GM21526 (cell line): ENCODE data around the gene NPIPB13.
"Not testable (repeated sequence)": the region's sequence is repeated elsewhere in the genome, so short reads cannot be mapped to it uniquely, and the experiment has no call there.

Experiments used
- ATAC-seq: cut with Tn5 transposase; IDR thresholded peaks from one replicate; pipeline ENCODE4 v1.9.1; 2021; ENCODE audit warnings: moderate library complexity; ENCODE audit not compliant: unreplicated experiment, low FRiP score

NPIPB13 gene

DNA sequence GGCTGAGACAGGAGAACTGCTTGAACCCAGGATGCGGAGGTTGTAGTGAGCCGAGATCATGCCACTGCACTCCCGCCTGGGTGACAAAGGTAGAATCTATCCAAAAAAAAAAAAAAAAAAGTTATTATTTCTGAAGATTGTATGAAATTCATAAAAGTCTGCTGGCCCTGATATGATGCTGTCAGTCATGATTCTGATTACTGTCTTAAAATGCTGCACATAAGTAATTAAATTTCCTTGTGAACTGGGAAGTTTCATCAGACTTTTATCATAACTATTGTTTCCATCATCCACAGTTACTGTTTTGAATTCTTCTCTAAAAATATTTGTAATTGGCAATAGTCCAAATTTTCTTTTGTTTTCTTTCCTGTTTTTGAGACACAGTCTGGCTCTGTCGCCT lies at the start of gene NPIPB13:
NPIPB13 (minus strand) TSS at position 101 of the 400 bp plus-strand sequence. CDS start 2,906 bp downstream, outside the sequence.
- not testable (repeated sequence) for ATAC-seq

DNA sequence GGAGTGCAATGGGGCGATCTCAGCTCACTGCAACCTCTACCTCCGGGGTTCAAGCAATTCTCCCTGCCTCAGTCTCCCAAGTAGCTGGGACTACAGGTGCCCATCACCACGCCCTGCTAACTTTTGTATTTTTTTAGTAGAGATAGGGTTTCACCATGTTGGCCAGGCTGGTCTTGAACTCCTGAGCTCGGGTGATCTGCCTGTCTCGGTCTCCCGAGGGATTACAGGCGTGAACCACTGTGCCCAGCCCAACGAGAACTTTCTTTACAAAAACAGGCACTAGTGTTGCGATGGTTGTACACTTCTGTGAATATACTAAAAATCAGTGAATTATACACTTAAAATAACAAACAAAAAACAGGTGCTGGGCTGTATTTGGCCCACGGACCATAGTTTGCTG lies 34.1 kb upstream of the NPIPB13 start:
- ATAC-seq: not testable (repeated sequence)

DNA sequence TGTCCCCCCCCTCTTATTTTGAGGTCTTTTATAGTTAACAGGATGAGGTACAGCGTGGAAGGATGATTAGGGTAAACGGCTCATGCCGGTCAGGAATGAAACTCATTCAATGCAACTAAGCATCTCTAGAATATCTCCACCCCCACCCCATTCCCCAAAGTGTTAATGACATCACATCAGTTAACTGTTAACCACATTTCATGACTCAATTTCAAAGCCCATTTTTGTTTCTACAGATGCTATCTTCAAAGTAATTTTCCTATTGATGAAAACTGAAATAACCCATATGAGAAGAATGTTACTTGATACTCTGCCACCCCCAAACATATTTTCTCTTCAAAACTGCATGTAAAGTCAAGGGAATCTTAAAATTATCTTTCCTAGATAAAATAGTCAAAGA lies 30.2 kb upstream of the NPIPB13 start:
- not testable (repeated sequence) for ATAC-seq

DNA sequence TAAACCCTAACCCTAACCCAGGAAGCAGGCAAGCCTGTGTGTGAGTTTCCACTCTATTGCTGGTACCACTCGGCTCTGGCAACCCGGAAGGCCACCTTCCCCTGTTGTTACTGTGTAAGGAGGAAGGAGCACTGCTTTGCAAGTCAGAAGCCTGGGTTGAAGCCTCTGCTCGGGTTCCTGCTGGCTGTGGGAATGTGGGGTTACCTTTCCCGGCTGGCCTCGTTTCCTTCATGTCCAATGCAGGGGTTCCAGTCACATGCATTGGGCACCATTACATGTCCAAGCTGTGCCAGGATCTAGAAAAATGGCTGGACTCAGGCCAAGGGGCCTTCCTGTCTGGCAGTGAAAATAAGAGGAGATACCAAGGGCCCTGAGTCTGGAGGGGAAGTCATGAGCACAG lies 31.2 kb downstream of the NPIPB13 start:
- not testable (repeated sequence) for ATAC-seq

DNA sequence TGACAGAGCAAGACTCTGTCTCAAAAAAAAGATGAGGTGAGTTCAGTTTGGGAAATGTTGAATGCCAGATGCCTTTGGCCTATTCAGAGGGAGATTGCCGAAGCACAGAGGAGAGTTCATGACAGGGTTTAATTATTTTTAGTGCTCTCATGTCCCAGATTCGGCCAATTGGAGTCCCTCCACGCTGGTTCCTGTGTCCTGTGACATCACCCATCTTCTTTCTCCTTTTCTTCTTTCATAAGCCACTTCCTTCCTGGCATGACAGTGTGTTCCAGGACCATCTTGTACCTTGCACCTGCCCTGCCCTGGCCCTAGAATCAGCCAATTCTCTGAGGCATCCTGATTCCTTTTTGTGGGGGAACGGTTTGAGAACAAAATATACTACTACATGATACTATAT lies 36.9 kb downstream of the NPIPB13 start:
- ATAC-seq: not testable (repeated sequence)

DNA sequence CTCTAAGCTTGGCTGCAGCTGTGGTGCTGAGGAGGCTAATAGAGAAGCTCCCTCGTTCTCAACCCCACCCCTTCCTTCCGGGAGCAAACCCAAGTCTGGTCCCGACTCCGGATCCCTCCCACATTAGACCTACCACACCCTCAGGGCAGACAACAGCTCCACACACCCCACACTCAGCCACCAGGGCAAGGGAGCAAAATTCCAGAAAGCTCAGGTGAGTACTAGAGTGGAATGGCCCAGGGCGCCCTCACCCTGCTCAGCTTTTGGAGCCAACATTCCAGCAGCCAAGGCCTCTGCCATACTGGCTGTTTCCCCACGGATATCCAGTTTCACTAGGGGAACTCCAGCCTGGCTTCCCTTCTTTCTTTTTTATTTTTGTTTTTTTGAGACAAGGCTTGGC lies 39.2 kb downstream of the NPIPB13 start:
- ATAC-seq: not testable (repeated sequence)

DNA sequence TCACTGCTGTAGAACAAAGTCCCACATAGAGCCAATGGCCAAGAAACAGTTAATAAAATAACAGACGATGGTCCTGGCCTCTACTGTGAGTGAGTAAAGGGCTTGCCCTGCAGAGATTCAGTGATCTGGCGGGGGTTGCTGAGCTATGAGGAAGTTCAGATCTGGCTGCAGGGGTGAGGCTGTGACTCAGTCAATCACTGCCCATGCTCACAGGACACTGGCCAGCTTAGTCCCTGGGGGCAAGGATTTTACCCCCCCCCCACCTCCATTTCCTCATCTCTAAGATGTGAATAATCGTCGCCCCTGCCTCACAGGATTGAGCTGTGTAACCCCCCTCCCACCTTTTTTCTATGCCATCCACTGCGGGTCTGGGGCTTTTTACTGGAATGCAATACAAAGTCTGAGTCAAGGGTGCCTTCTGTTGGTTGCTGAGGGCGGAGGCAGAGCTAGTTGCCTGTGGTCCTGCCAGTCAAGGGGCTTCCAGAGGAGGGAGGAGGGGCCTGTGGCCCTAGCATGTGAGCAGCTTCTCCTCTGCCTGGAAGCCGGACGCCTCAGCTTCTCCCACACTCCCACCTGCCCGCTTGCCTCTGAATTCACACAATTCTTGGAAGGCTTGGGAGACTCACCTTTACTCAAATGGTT lies 41.1 kb downstream of the NPIPB13 start:
- not testable (repeated sequence) for ATAC-seq

DNA sequence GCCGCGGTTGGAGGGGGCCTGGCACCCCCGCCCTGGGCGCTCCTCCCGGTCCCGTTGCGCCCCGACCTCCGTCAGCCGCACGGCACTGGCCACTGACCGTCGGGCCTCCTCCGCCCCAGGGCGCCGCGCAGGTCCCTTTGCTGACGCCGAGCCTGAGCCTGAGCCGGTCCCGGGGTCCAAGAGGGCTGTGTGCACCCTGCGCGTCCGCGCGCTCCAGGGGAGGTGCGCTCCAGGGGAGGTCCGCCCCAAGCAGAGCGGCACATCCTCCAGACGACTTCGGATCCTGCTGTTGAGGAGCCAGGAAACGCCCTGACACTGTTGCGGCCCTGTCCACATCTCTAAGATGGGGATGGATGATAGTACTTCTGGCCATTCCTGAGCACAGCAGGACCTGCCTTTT lies 42.0 kb downstream of the NPIPB13 start:
- ATAC-seq: not testable (repeated sequence)

DNA sequence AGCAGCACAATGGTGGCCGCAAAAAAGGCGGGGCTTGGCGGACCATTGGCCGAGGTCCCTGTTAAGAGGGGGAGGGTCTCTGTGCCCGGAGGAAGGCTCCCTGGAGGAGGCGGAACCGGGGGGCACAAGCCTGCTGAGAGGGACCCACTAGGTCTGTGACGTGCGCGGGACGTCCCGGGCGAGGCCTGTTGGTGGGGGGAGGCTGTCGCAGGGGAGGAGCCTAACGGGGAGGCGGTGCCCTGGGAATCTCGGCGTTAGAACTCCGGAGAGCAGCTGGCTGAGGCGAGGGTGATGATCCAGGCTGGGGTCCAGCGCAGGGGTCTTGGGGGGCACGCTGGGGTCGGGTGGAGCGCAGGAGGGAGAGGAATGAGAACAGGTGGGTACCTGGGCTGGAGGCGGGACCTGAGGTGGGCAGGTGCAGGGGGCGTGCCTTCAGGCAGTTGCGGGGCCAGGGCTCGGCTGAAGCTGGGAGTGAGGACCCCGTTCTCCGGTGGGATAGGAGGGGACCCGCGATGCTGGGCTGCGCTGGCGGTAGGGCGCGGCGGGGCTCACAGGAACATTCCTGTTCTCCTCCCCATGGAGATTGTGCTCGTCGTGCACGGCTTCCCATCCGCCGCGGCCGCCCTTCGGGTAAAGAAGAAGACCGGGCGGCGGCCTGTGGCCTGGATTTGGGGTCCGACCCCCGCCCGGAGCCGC lies 42.6 kb downstream of the NPIPB13 start:
- ATAC-seq: not testable (repeated sequence)

DNA sequence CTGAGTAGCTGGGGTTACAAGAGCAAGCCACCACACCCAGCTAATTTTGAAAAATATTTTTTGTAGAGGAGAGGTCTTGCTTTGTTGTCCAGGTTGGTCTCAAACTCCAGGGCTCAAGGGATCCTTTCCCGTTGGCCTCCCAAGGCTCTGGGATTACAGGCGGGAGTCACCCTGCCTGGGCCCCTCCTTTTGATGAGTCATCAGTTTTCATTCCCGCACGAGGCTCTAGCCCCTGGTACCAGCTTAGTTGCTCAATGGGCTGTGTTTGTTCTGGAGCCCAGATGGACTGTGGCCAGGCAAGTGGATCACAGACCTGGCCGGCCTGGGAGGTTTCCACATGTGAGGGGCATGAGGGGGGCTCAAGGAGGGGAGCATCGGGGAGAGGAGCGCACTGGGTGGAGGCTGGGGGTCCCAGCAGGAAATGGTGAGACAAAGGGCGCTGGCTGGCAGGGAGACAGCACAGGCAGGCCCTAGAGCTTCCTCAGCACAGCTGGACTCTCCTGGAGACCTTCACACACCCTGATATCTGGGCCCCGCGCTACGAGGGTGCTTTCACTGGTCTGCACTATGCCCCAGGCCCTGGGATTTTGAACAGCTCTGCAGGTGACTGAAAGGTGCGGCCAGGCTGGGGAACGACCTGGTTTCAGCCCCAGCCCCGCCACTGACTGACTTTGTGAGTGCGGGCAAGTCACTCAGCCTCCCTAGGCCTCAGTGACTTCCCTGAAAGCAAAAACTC lies 48.5 kb downstream of the NPIPB13 start:
- not testable (repeated sequence) for ATAC-seq

DNA sequence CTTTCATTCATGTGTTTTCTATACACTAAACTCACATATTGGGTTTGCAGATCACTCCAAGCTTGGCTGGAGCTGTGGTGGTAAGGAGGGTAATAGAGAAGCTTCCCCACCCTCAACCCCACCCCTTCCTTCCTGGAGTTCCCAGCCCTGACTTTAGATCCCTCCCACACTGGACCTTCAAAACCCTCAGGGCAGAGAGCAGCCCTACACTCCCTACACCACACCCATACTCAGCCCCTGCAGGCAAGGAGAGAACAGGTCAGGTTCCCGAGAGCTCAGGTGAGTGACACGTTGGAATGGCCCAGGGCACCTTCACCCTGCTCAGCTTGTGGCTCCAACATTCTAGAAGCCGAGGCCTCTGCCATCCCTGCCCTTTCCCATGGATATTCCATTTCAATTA lies 49.2 kb downstream of the NPIPB13 start, which contains the start of gene SULT1A3:
SULT1A3 (plus strand) TSS at position 207 of the 400 bp plus-strand sequence. CDS start 1,474 bp downstream, outside the sequence.
- not testable (repeated sequence) for ATAC-seq
